D721Med (cell line): ENCODE data around the gene ELMO2.

Experiments
- DNase-seq: peaks from one replicate; pipeline ENCODE4 v3.0.0; 2011; ENCODE audit warnings: low spot score; ENCODE audit not compliant: insufficient read length
- FAIRE-seq: peaks from 2 replicates; lab custom pipeline; 2011; peaks lifted over from hg19 to GRCh38; lab: Jason Lieb, UNC
- TF ChIP-seq, protein P1 (sequence below): IDR thresholded peaks from 2 replicates; pipeline ENCODE4 v1.5.1; 2012; ENCODE audit warnings: mild to moderate bottlenecking, control low read depth; ENCODE audit not compliant: insufficient read depth; ENCODE audit errors: missing control alignments

The ELMO2 gene

DNA sequence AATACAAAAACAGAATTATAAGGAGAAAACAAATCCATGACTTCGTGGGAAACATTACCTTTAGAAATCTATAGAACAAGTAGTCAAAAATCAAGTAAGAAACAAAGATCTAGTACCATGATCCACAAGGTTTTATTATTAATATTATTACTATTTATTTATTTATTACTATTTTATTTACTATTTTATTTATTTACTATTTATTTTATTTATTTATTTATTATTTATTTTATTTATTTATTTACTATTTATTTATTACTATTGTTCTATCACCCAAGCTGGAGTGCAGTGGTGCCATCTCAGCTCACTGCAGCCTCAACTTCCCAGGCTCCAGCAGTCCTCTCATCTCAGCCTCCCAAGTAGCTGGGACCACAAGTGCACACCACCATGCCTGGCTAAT is 13.5 kb upstream of the ELMO2 start:
- no peak for FAIRE-seq

DNA sequence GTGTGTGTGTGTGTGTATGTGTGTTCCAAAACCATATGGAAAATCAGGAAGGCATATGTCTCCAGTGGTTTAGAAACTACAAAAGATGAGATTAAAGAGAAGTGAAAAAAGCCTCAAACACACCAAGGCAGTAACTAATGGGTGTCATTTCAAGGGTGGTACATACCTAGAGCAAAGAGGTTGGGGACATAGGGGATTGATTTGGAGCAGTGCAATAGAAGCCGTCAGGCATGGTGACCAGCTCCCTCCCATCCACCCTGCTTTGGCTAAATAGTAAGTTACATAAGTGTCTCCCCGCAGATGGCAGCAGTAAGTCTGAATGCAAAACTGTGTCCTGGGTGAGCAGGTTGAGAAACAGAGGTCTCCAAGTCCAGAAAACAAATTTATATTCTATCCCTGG is 10.4 kb upstream of the ELMO2 start:
- no peak for FAIRE-seq
- DNase-seq, result no peak
- TF ChIP-seq, protein P1, sequence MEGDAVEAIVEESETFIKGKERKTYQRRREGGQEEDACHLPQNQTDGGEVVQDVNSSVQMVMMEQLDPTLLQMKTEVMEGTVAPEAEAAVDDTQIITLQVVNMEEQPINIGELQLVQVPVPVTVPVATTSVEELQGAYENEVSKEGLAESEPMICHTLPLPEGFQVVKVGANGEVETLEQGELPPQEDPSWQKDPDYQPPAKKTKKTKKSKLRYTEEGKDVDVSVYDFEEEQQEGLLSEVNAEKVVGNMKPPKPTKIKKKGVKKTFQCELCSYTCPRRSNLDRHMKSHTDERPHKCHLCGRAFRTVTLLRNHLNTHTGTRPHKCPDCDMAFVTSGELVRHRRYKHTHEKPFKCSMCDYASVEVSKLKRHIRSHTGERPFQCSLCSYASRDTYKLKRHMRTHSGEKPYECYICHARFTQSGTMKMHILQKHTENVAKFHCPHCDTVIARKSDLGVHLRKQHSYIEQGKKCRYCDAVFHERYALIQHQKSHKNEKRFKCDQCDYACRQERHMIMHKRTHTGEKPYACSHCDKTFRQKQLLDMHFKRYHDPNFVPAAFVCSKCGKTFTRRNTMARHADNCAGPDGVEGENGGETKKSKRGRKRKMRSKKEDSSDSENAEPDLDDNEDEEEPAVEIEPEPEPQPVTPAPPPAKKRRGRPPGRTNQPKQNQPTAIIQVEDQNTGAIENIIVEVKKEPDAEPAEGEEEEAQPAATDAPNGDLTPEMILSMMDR, result no peak

More for the DNA sequence above, 13.5 kb upstream of the ELMO2 start:
- TF ChIP-seq, protein P1, result no peak
- DNase-seq, result no peak

GRCh38 chr20:46416421-46416820 is 10.0 kb upstream of the ELMO2 start:
- FAIRE-seq (no peak), DNase-seq (no peak)
- TF ChIP-seq, protein P1, result no peak

- TF ChIP-seq, protein P1, result no peak
- DNase-seq (no peak), FAIRE-seq (no peak)
These were observed 9.4 kb upstream of the ELMO2 start for GRCh38 chr20:46415773-46416172.

GRCh38 chr20:46414608-46415007 is 8.2 kb upstream of the ELMO2 start:
- TF ChIP-seq, protein P1, result no peak
- DNase-seq (no peak), FAIRE-seq (no peak)

GRCh38 chr20:46411637-46412036 is 5.2 kb upstream of the ELMO2 start:
- FAIRE-seq (no peak), DNase-seq (no peak)
- TF ChIP-seq, protein P1, result no peak

DNA sequence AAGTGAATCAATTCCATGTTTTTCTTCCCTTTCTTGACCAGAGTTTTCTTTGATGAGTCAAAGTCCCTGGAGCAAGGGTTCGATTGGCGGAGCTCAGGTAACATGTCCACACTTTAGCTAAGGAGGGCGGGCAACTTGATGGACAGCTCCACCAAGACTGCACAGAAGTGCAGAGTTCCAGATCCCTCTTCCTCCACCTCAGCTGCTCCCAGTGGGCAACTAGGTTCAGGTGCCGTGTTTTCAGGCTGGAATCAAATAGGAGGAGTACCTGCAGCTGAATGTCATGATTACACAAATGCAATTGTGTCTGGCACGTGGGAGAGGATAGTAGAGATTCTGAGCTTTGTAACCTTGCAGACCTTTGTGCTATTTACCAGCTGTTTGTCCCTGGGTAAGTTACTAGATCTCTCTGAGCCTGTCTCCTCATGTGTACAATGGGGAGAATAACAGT is 1.9 kb upstream of the ELMO2 start:
- TF ChIP-seq, protein P1, result no peak
- no peak for FAIRE-seq

More for the DNA sequence above, 1.9 kb upstream of the ELMO2 start:
- DNase-seq, result no peak
